IMR-90 (cell line): ENCODE results near the gene RIPOR3. TPM values are rescaled to one million over a fixed set of nuclear protein-coding genes. Genes with fewer than 3 reads are reported as not detected.
A peak's percentile ranks its signal among the peaks of the same experiment; 100 is the strongest.
"Not testable (repeated sequence)": the region's sequence is repeated elsewhere in the genome, so short reads cannot be mapped to it uniquely, and the experiment has no call there.

ENCODE experiments used
- ATAC-seq: fragments of 200-7000 bp; cut with Tn5 transposase; 2 replicates; pipeline ENCODE4 v1.9.1; 2020; ENCODE audit warnings: low read depth, mild to moderate bottlenecking, moderate library complexity
- BruUV-seq: library from RNA; stranded (reverse); fragments of 400-500 nt; replicated peaks from 2 replicates; lab custom pipeline; 2021; lab: Mats Ljungman, UMichigan
- CTCF ChIA-PET: fragments of 300-600 bp; formaldehyde crosslinking; extraction: SDS; loops from one replicate; lab custom pipeline; 2021; ENCODE audit warnings: antibody characterized with exemption; lab: Yijun Ruan, JAX
- POLR2A ChIA-PET: fragments of 300-600 bp; sonication (Branson Sonifier 250); formaldehyde crosslinking; loops from one replicate; lab custom pipeline; 2022; ENCODE audit warnings: antibody characterized with exemption; ENCODE audit not compliant: unreplicated experiment; lab: Charles Lee
- DNase-seq: peaks from one replicate; pipeline ENCODE4 v3.0.0; 2013
- H2AFZ ChIP-seq: replicated peaks from 2 replicates; pipeline ENCODE3; 2013; ENCODE audit warnings: low read length, mild to moderate bottlenecking; ENCODE audit not compliant: poor library complexity
- H2AK5ac ChIP-seq: 2 replicates; pipeline ENCODE4 v1.6.1; 2013; ENCODE audit warnings: low read depth, low read length, inconsistent platforms
- H2AK9ac ChIP-seq: replicated peaks from 2 replicates; pipeline ENCODE3; 2013; ENCODE audit warnings: mild to moderate bottlenecking, low read depth, low read length, moderate library complexity; ENCODE audit not compliant: poor library complexity
- H2BK120ac ChIP-seq: 2 replicates; pipeline ENCODE4 v1.6.1; 2013; ENCODE audit warnings: low read depth, low read length, inconsistent platforms
- H2BK15ac ChIP-seq: 3 replicates; pipeline ENCODE4 v1.6.1; 2013; ENCODE audit warnings: low read depth, low read length, inconsistent platforms
- H2BK20ac ChIP-seq: 2 replicates; pipeline ENCODE4 v1.6.1; 2013; ENCODE audit warnings: low read depth, mild to moderate bottlenecking, inconsistent platforms, low read length, moderate library complexity
- H2BK5ac ChIP-seq: 2 replicates; pipeline ENCODE4 v1.6.1; 2013; ENCODE audit warnings: mild to moderate bottlenecking, low read depth, low read length, inconsistent platforms; ENCODE audit not compliant: poor library complexity, severe bottlenecking
- H3K14ac ChIP-seq: replicated peaks from 2 replicates; pipeline ENCODE4 v1.6.1; 2013; ENCODE audit warnings: low read depth, low read length, inconsistent platforms
- H3K18ac ChIP-seq: 2 replicates; pipeline ENCODE4 v1.6.1; 2013; ENCODE audit warnings: low read depth, low read length, control low read depth
- H3K23ac ChIP-seq: 2 replicates; pipeline ENCODE4 v1.6.1; 2013; ENCODE audit warnings: low read depth, low read length, inconsistent platforms
- H3K27ac ChIP-seq: 2 replicates; pipeline ENCODE4 v1.5.1; 2013; ENCODE audit warnings: mild to moderate bottlenecking, control low read depth, low read length; ENCODE audit not compliant: insufficient read depth
- H3K27me3 ChIP-seq: 2 replicates; pipeline ENCODE4 v1.6.1; 2013; ENCODE audit warnings: low read length; ENCODE audit not compliant: control insufficient read depth, insufficient read depth
- H3K36me3 ChIP-seq: 2 replicates; pipeline ENCODE4 v1.6.1; 2013; ENCODE audit warnings: low read length, mixed read lengths; ENCODE audit not compliant: control insufficient read depth, insufficient read depth
- H3K4ac ChIP-seq: 2 replicates; pipeline ENCODE4 v1.6.1; 2013; ENCODE audit warnings: low read depth, low read length, inconsistent platforms
- H3K4me1 ChIP-seq: 2 replicates; pipeline ENCODE4 v1.6.1; 2013; ENCODE audit warnings: low read length, mixed read lengths; ENCODE audit not compliant: control insufficient read depth, insufficient read depth
- H3K4me2 ChIP-seq: 2 replicates; pipeline ENCODE4 v1.6.1; 2013; ENCODE audit warnings: low read depth, mild to moderate bottlenecking, control low read depth, low read length, moderate library complexity
- H3K4me3 ChIP-seq: 2 replicates; pipeline ENCODE4 v1.5.1; 2013; ENCODE audit warnings: low read depth, mild to moderate bottlenecking, control low read depth, low read length, moderate library complexity; ENCODE audit not compliant: insufficient read depth
- H3K56ac ChIP-seq: 2 replicates; pipeline ENCODE4 v1.6.1; 2013; ENCODE audit warnings: low read length, inconsistent platforms; ENCODE audit not compliant: insufficient read depth; ENCODE audit errors: extremely low read depth
- H3K79me1 ChIP-seq, 2 experiments: 2 replicates each; pipeline ENCODE4 v1.6.1; 2013; ENCODE audit warnings: low read length in 2 of 2, inconsistent platforms in 1 of 2, low read depth in 1 of 2
- H3K9ac ChIP-seq: 2 replicates; pipeline ENCODE4 v1.6.1; 2013; ENCODE audit warnings: low read depth, low read length, control low read depth
- H3K9me1 ChIP-seq: 2 replicates; pipeline ENCODE4 v1.6.1; 2013; ENCODE audit warnings: low read length, inconsistent platforms; ENCODE audit not compliant: insufficient read depth
- H3K9me3 ChIP-seq: 2 replicates; pipeline ENCODE4 v1.6.1; 2013; ENCODE audit warnings: low read length; ENCODE audit not compliant: control insufficient read depth, insufficient read depth
- H4K20me1 ChIP-seq: 2 replicates; pipeline ENCODE4 v1.6.1; 2013; ENCODE audit warnings: low read length, inconsistent platforms; ENCODE audit not compliant: insufficient read depth
- H4K5ac ChIP-seq: 2 replicates; pipeline ENCODE4 v1.6.1; 2013; ENCODE audit warnings: mild to moderate bottlenecking, low read depth, low read length, control low read depth
- H4K8ac ChIP-seq, 2 experiments: 2 replicates each; pipeline ENCODE4 v1.6.1; 2013; ENCODE audit warnings: low read depth in 2 of 2, low read length in 2 of 2, control low read depth in 1 of 2, inconsistent platforms in 1 of 2
- H4K91ac ChIP-seq: 2 replicates; pipeline ENCODE4 v1.6.1; 2013; ENCODE audit warnings: low read depth, low read length, inconsistent platforms; ENCODE audit not compliant: insufficient read depth
- WGBS, 2 experiments: methylation state at CpG; one replicate each; pipeline versions ENCODE4 v1.1.5 to v1.1.7; 2013; ENCODE audit warnings: missing lambda C conversion rate in 2 of 2; ENCODE audit not compliant: insufficient read length in 1 of 2; ENCODE audit errors: extremely low coverage in 2 of 2; 5-methylcytosine and 5-hydroxymethylcytosine counted together
- dilution Hi-C: fragments of 300-500 bp; cut with HindIII; formaldehyde crosslinking; loops from one replicate; pipeline ENCODE4 v1.14.3; 2018; ENCODE audit warnings: low sequenced_read_pairs; ENCODE audit not compliant: unreplicated experiment
- in situ Hi-C: fragments of 300-500 bp; cut with MboI; formaldehyde crosslinking; loops from 3 replicates; pipeline ENCODE4 v1.14.3; 2019; ENCODE audit warnings: low sequenced_read_pairs, inconsistent platforms, mixed read lengths
- intact Hi-C: fragments of 100-400 bp; cut with micrococcal nuclease; formaldehyde crosslinking; loops from 2 replicates; pipeline ENCODE4 v1.10.0; 2022
- polyA plus RNA-seq, 3 experiments: library from polyadenylated mRNA; depleted of rRNA; stranded (reverse); fragments of >200 nt; gene quantifications; 2 replicates each; pipeline ENCODE4 v1.2.3, GENCODE V29; 2012; ENCODE audit warnings: low replicate concordance in 1 of 3
- total RNA-seq: library from RNA; depleted of rRNA; stranded (reverse); fragments of >200 nt; gene quantifications from 2 replicates; pipeline ENCODE4 v1.2.3, GENCODE V29; 2012

RIPOR3 gene
- total and polyA plus RNA-seq, 2 of the 4 experiments (the other 2 are of a cell fraction), result 0.54 to 1.7 TPM

- DNase-seq, H4K8ac ChIP-seq, H3K4ac ChIP-seq, POLR2A ChIA-PET, dilution Hi-C loops, H2BK120ac ChIP-seq, H2AFZ ChIP-seq, ATAC-seq, H3K36me3 ChIP-seq, H2BK15ac ChIP-seq, H3K18ac ChIP-seq, H3K14ac ChIP-seq, CTCF ChIA-PET, H3K23ac ChIP-seq, H4K5ac ChIP-seq, H2BK5ac ChIP-seq, BruUV-seq, H3K27me3 ChIP-seq, H4K20me1 ChIP-seq, H3K4me2 ChIP-seq, intact Hi-C loops, H2AK5ac ChIP-seq, H3K27ac ChIP-seq, H3K79me1 ChIP-seq, H3K4me3 ChIP-seq, H3K9ac ChIP-seq, H3K56ac ChIP-seq, in situ Hi-C loops, H4K91ac ChIP-seq, H3K9me3 ChIP-seq: not testable (repeated sequence)
- Histone ChIP-seq H3K9me1 (peaks cover 10% of the 10 kb centered on the region), H3K4me1 (peaks cover 11% of the 10 kb centered on the region), H2AK9ac (peak overlapping the region; percentile 3), H2BK20ac (peak overlapping the region; percentile 8; the same call in 1 of the 2 replicates)
- 98% methylated on average over 5 of the region's 7 CpGs; no CpG with 5 or more reads in 1 of the 2 experiments for WGBS, 2 experiments
These were observed 6.9 kb upstream of the RIPOR3 start for GRCh38 chr20:50698255-50698654.
